ENCODE results near the gene ANO2.

GRCh38 chr12:5971194-5971850 lies 26.3 kb upstream of the ANO2 start:
- TF ChIP-seq POLR2A (IDR thresholded peaks at IDR 0.05; ENCODE audit: low read length) = no peak
- no peak for TF ChIP-seq GATA1 (IDR thresholded peaks at IDR 0.05; ENCODE audit: low read depth, low read length)
